Panc1 (cell line): ENCODE measurements around the gene GRIP2. TPM values are rescaled to one million over a fixed set of nuclear protein-coding genes. Genes with fewer than 3 reads are reported as not detected.

Source experiments
- ATAC-seq: fragments of 200-7000 bp; cut with Tn5 transposase; 2 replicates; pipeline ENCODE4 v1.9.1; 2020; ENCODE audit warnings: mild to moderate bottlenecking, moderate library complexity
- BruUV-seq: library from RNA; stranded (reverse); fragments of 400-500 nt; replicated peaks from 2 replicates; lab custom pipeline; 2021; lab: Mats Ljungman, UMichigan
- CTCF ChIA-PET: fragments of 300-600 bp; sonication (Branson Sonifier 250); formaldehyde crosslinking; loops from one replicate; lab custom pipeline; 2022; ENCODE audit warnings: antibody characterized with exemption; lab: Charles Lee
- POLR2A ChIA-PET: fragments of 300-600 bp; sonication (Branson Sonifier 250); formaldehyde crosslinking; loops from one replicate; lab custom pipeline; 2022; ENCODE audit warnings: antibody characterized with exemption; lab: Charles Lee
- DNase-seq: peaks from one replicate; pipeline ENCODE4 v3.0.0-alpha.2; 2010; ENCODE audit warnings: low read depth, low spot score
- H3K27ac ChIP-seq: 2 replicates; pipeline ENCODE4 v1.5.1; 2011; ENCODE audit warnings: mild to moderate bottlenecking, low read length, inconsistent platforms
- H3K27me3 ChIP-seq: fragments of 200-500 bp; sonication (Bioruptor generic); 2 replicates; pipeline ENCODE4 v1.6.0; 2014; ENCODE audit warnings: low read length, inconsistent platforms; ENCODE audit not compliant: control insufficient read depth, insufficient read depth
- H3K36me3 ChIP-seq: fragments of 200-500 bp; sonication (Bioruptor generic); 2 replicates; pipeline ENCODE4 v1.5.1; 2014; ENCODE audit warnings: inconsistent platforms, mild to moderate bottlenecking, low read length, moderate library complexity; ENCODE audit not compliant: control insufficient read depth, insufficient read depth
- H3K4me1 ChIP-seq: 2 replicates; pipeline ENCODE4 v1.5.1; 2011; ENCODE audit warnings: inconsistent platforms, mild to moderate bottlenecking, low read length, moderate library complexity; ENCODE audit not compliant: control insufficient read depth, insufficient read depth
- H3K4me3 ChIP-seq, 2 experiments: 2 replicates each; pipeline ENCODE4 v1.5.1; 2011 to 2012; ENCODE audit warnings: low read depth in 2 of 2, low read length in 2 of 2, mild to moderate bottlenecking in 2 of 2, inconsistent platforms in 1 of 2, moderate library complexity in 1 of 2
- H3K9me3 ChIP-seq: fragments of 200-500 bp; sonication (Bioruptor generic); 2 replicates; pipeline ENCODE4 v1.5.1; 2014; ENCODE audit warnings: low read depth, mild to moderate bottlenecking, inconsistent platforms, low read length, moderate library complexity; ENCODE audit not compliant: control insufficient read depth, insufficient read depth
- CTCF ChIP-seq: fragments of 450-650 bp; IDR thresholded peaks from 2 replicates; pipeline ENCODE4 v1.5.1; 2017; ENCODE audit warnings: mild to moderate bottlenecking
- POLR2AphosphoS5 ChIP-seq: IDR thresholded peaks from 2 replicates; pipeline ENCODE4 v1.6.1; 2012; ENCODE audit warnings: mild to moderate bottlenecking, low read depth, low read length, moderate library complexity
- REST ChIP-seq, 2 experiments: IDR thresholded peaks; 2 replicates each; pipeline ENCODE4 v1.6.1; 2011 to 2012; ENCODE audit warnings: low read depth in 2 of 2, control low read depth in 1 of 2, low read length in 1 of 2, mild to moderate bottlenecking in 1 of 2, moderate library complexity in 1 of 2; ENCODE audit not compliant: insufficient read depth in 1 of 2
- SIN3A ChIP-seq: IDR thresholded peaks from 2 replicates; pipeline ENCODE4 v1.6.1; 2012; ENCODE audit warnings: low read depth, mild to moderate bottlenecking, low read length, moderate library complexity, borderline replicate concordance; ENCODE audit not compliant: insufficient read depth
- TCF7L2 ChIP-seq: IDR thresholded peaks from 2 replicates; pipeline ENCODE4 v1.6.1; 2011; ENCODE audit warnings: mild to moderate bottlenecking, low read depth, low read length, inconsistent platforms
- in situ Hi-C: cut with HindIII; loops from 2 replicates; pipeline ENCODE4 v1.10.0; 2016; ENCODE audit warnings: low sequenced_read_pairs, low pct_unique_long_range_greater_than_20kb
- intact Hi-C: fragments of 100-400 bp; cut with micrococcal nuclease; formaldehyde crosslinking; loops from one replicate; pipeline ENCODE4 v1.10.0; 2022; ENCODE audit not compliant: unreplicated experiment
- total RNA-seq: library from RNA; stranded (reverse); gene quantifications from one replicate; pipeline ENCODE4 v1.2.1, GENCODE V29; 2021; ENCODE audit not compliant: unreplicated experiment

The GRIP2 gene
- total RNA-seq, 1 experiment from 2014 or later, result 6.5 TPM

- DNase-seq (no peak), ATAC-seq (peak; percentile 50; the same call in 1 of the 2 replicates)
- no peaks in the 10 kb centered on the region for H3K27me3 ChIP-seq
- no peaks in the 10 kb centered on the region for H3K36me3 ChIP-seq
- intact Hi-C loops, result no loop called here
- TF ChIP-seq TCF7L2, result no peak
- no peak for TF ChIP-seq REST (IDR thresholded peaks at IDR 0.05; ENCODE audit: insufficient read depth in 1 of 2, low read depth in 2 of 2, low read length in 1 of 2)
- no peak for TF ChIP-seq CTCF
- no peak for TF ChIP-seq SIN3A
- no peak for TF ChIP-seq POLR2AphosphoS5
- ChIA-PET POLR2A (no interaction called here), CTCF (interaction anchor here (0.6 kb wide), 1 partner anchor 329 kb away, joined by 3 read pairs; no protein-coding TSS in a partner anchor)
- in situ Hi-C loops, result no loop called here
- no peak overlapping the region for H3K4me3 ChIP-seq
- H3K4me1 ChIP-seq, result peaks cover 4% of the 10 kb centered on the region; the same call in 1 of the 2 replicates
- no peak overlapping the region for H3K27ac ChIP-seq
- H3K9me3 ChIP-seq, result no peaks in the 10 kb centered on the region
- BruUV-seq, result no TSS peak
Observed at GRCh38 chr3:14532691-14533456, 7.3 kb downstream of the GRIP2 start.

GRCh38 chr3:14531856-14532395, 8.2 kb downstream of the GRIP2 start:
- Histone ChIP-seq H3K27me3 (no peaks in the 10 kb centered on the region), H3K36me3 (no peaks in the 10 kb centered on the region), H3K9me3 (no peaks in the 10 kb centered on the region), H3K4me3 (no peak overlapping the region), H3K27ac (no peak overlapping the region), H3K4me1 (no peaks in the 10 kb centered on the region)
- DNase-seq (no peak), ATAC-seq (no peak)
- no TSS peak for BruUV-seq
- TF ChIP-seq TCF7L2 (no peak), REST (IDR thresholded peaks at IDR 0.05; ENCODE audit: insufficient read depth in 1 of 2, low read depth in 2 of 2, low read length in 1 of 2) (no peak), POLR2AphosphoS5 (no peak), SIN3A (no peak), CTCF (no peak)
- POLR2A ChIA-PET, result no interaction called here
- intact Hi-C loops, result no loop called here
- CTCF ChIA-PET, result no interaction called here
- in situ Hi-C loops, result no loop called here
